ENCODE data around the gene ANKS6.

Gene ANKS6

GRCh38 chr9:98796364-98797101 lies at the start of gene ANKS6:
TSS of gene ANKS6 (minus strand) at chr9:98796555. CDS start at chr9:98796491, 64 bp downstream.
- DNase-seq: peak; percentile 63

- DNase-seq: no peak
Observed at GRCh38 chr9:98846081-98846480, 49.7 kb upstream of the ANKS6 start.

GRCh38 chr9:98842510-98842909 lies 46.2 kb upstream of the ANKS6 start:
- no peak for DNase-seq

- DNase-seq: no peak
Observed at GRCh38 chr9:98839724-98840123, 43.4 kb upstream of the ANKS6 start.

- no peak for DNase-seq
Observed at GRCh38 chr9:98838868-98839565, 42.7 kb upstream of the ANKS6 start.

- DNase-seq: no peak
Observed at GRCh38 chr9:98838155-98838867, 42.0 kb upstream of the ANKS6 start.

- no peak for DNase-seq
Observed at GRCh38 chr9:98837516-98837915, 41.2 kb upstream of the ANKS6 start.

- no peak for DNase-seq
Observed at GRCh38 chr9:98836206-98836605, 39.9 kb upstream of the ANKS6 start.

GRCh38 chr9:98834386-98834785 lies 38.0 kb upstream of the ANKS6 start:
- DNase-seq: no peak

GRCh38 chr9:98833090-98833956 lies 37.0 kb upstream of the ANKS6 start:
- DNase-seq: no peak

GRCh38 chr9:98832768-98833089 lies 36.4 kb upstream of the ANKS6 start:
- no peak for DNase-seq

- DNase-seq: no peak
Observed at GRCh38 chr9:98831696-98832095, 35.3 kb upstream of the ANKS6 start.

GRCh38 chr9:98830554-98830953 lies 34.2 kb upstream of the ANKS6 start:
- no peak for DNase-seq

GRCh38 chr9:98829766-98830165 lies 33.4 kb upstream of the ANKS6 start:
- DNase-seq: no peak

- no peak for DNase-seq
Observed at GRCh38 chr9:98826716-98827115, 30.4 kb upstream of the ANKS6 start.

- no peak for DNase-seq
Observed at GRCh38 chr9:98825414-98825813, 29.1 kb upstream of the ANKS6 start.

GRCh38 chr9:98823666-98824334 lies 27.4 kb upstream of the ANKS6 start:
- DNase-seq: no peak

- no peak for DNase-seq
Observed at GRCh38 chr9:98822661-98823060, 26.3 kb upstream of the ANKS6 start.

- no peak for DNase-seq
Observed at GRCh38 chr9:98821831-98822230, 25.5 kb upstream of the ANKS6 start.

- no peak for DNase-seq
Observed at GRCh38 chr9:98819231-98819630, 22.9 kb upstream of the ANKS6 start.

- DNase-seq: no peak
Observed at GRCh38 chr9:98818764-98819163, 22.4 kb upstream of the ANKS6 start.

GRCh38 chr9:98815391-98815951 lies 19.1 kb upstream of the ANKS6 start:
- no peak for DNase-seq
